Caco-2 (cell line): Measurements from ENCODE around the gene VAX1. TPM values are rescaled to one million over a fixed set of nuclear protein-coding genes. Genes with fewer than 3 reads are reported as not detected.

Experiments used
- BruUV-seq: library from RNA; stranded (reverse); fragments of 400-500 nt; replicated peaks from 2 replicates; lab custom pipeline; 2021; lab: Mats Ljungman, UMichigan
- CTCF ChIA-PET: fragments of 300-600 bp; sonication (Branson Sonifier 250); formaldehyde crosslinking; loops from one replicate; lab custom pipeline; 2022; ENCODE audit warnings: antibody characterized with exemption; lab: Charles Lee
- POLR2A ChIA-PET: fragments of 300-600 bp; sonication (Branson Sonifier 250); formaldehyde crosslinking; loops from one replicate; lab custom pipeline; 2022; ENCODE audit warnings: antibody characterized with exemption; lab: Charles Lee
- DNase-seq, 2 experiments: peaks; one replicate each; pipeline versions ENCODE4 v3.0.0 to v3.0.0-alpha.2; 2020 to 2022
- H3K27me3 ChIP-seq: replicated peaks from 2 replicates; pipeline ENCODE4 v1.6.0; 2011; ENCODE audit warnings: low read length; ENCODE audit not compliant: control insufficient read depth, insufficient read depth
- H3K36me3 ChIP-seq: 2 replicates; pipeline ENCODE4 v1.5.1; 2011; ENCODE audit warnings: low read length; ENCODE audit not compliant: control insufficient read depth, insufficient read depth
- H3K4me1 ChIP-seq: fragments of 250-450 bp; sonication (Bioruptor Pico); 2 replicates; pipeline ENCODE4 v1.5.1; 2020; ENCODE audit warnings: mild to moderate bottlenecking
- H3K4me3 ChIP-seq: 2 replicates; pipeline ENCODE4 v1.5.1; 2011; ENCODE audit warnings: low read depth, mild to moderate bottlenecking, control low read depth, low read length
- H3K9me3 ChIP-seq: fragments of 250-450 bp; sonication (Bioruptor Pico); 2 replicates; pipeline ENCODE4 v1.5.1; 2020; ENCODE audit warnings: mild to moderate bottlenecking, moderate library complexity
- H3K27ac Mint-ChIP-seq: one replicate; pipeline ENCODE4 v1.8.0; 2022; ENCODE audit warnings: mixed read lengths; ENCODE audit not compliant: unreplicated experiment
- H3K27me3 Mint-ChIP-seq: one replicate; pipeline ENCODE4 v1.8.0; 2022; ENCODE audit warnings: mixed read lengths; ENCODE audit not compliant: insufficient read depth, unreplicated experiment
- H3K36me3 Mint-ChIP-seq: one replicate; pipeline ENCODE4 v1.8.0; 2022; ENCODE audit warnings: mild to moderate bottlenecking, mixed read lengths; ENCODE audit not compliant: insufficient read depth, unreplicated experiment
- H3K4me1 Mint-ChIP-seq: one replicate; pipeline ENCODE4 v1.8.0; 2022; ENCODE audit warnings: low read depth, mixed read lengths; ENCODE audit not compliant: unreplicated experiment
- H3K4me3 Mint-ChIP-seq: one replicate; pipeline ENCODE4 v1.8.0; 2022; ENCODE audit warnings: mild to moderate bottlenecking, moderate library complexity, mixed read lengths; ENCODE audit not compliant: unreplicated experiment
- H3K9me3 Mint-ChIP-seq: one replicate; pipeline ENCODE4 v1.8.0; 2022; ENCODE audit warnings: mixed read lengths; ENCODE audit not compliant: unreplicated experiment
- intact Hi-C: fragments of 100-400 bp; cut with micrococcal nuclease; formaldehyde crosslinking; loops from one replicate; pipeline ENCODE4 v1.10.0; 2022; ENCODE audit not compliant: unreplicated experiment
- total RNA-seq: library from RNA; stranded (reverse); gene quantifications from 2 replicates; pipeline ENCODE4 v1.2.3, GENCODE V29; 2022
- TF ChIP-seq, protein P1 (sequence below), 2 experiments: fragments of 200-600 bp in 1 of 2; IDR thresholded peaks; 1 replicate in 1 of 2; 2 replicates in 1 of 2; pipeline versions ENCODE4 v1.5.1 to v1.8.0; 2011 to 2022; ENCODE audit warnings: antibody characterized with exemption in 1 of 2, control low read depth in 1 of 2, inconsistent platforms in 1 of 2, low read depth in 1 of 2, low read length in 1 of 2, mild to moderate bottlenecking in 1 of 2, moderate library complexity in 1 of 2; ENCODE audit not compliant: insufficient read depth in 1 of 2, severe bottlenecking in 1 of 2, unreplicated experiment in 1 of 2

Gene VAX1
- total RNA-seq, 1 experiment from 2014 or later, result not detected

DNA sequence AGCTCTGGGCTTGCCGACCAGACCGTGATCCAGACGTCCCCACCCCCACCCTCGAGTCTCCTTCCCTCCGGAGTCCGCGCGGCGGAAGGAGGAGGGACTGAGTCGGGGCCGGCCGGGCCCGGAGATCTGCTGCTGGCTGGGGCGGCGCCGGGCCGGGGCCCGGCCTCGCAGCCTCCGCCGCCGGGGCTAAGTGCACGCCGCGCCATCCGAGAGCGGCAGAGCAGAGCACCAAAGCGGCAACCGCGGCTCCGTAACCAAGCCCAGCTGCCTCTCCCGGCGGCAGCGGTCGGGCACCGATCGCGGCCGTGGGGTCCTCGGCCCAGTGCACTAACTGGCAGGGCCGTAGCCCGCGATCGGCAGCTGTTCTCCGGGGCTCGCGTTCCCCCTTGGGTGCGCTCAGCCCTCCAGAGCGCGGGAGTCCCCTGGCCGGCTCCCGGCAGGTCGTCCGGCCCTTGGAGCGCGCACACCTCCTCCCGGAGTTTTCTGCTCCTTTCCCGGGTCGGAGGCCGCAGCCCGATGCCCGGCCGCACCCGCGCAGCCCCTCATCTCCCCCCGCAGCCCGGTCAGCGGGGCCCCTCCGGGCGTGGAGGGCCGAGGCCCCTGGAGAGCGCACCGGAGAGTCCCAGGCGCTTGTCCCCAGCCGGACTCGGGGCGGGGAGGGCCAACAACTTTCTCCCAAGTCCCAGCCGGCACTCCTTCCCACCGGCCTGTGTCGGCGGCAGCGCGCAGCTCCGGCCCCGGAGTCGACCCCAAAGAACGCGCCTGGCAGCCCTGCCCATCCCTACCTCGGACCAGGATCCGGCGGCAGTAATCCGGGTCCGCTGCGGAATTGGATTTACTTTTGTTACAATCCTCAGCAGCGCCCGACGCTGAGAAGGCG, 799 bp downstream of the VAX1 start:
- Mint-ChIP-seq H3K9me3 (no peaks in the 10 kb centered on the region), H3K36me3 (no peaks in the 10 kb centered on the region), H3K27ac (no peak overlapping the region), H3K4me1 (no peaks in the 10 kb centered on the region), H3K4me3 (peak overlapping the region; percentile 74), H3K27me3 (peaks cover 27% of the 10 kb centered on the region)
- Histone ChIP-seq H3K4me1 (no peaks in the 10 kb centered on the region), H3K4me3 (peak overlapping the region; percentile 37), H3K27me3 (no peaks in the 10 kb centered on the region; the same call in none of the 2 replicates), H3K36me3 (no peaks in the 10 kb centered on the region), H3K9me3 (no peaks in the 10 kb centered on the region)
- intact Hi-C loops, result no loop called here
- ChIA-PET CTCF (no interaction called here), POLR2A (no interaction called here)
- BruUV-seq, result no TSS peak
- TF ChIP-seq, protein P1, sequence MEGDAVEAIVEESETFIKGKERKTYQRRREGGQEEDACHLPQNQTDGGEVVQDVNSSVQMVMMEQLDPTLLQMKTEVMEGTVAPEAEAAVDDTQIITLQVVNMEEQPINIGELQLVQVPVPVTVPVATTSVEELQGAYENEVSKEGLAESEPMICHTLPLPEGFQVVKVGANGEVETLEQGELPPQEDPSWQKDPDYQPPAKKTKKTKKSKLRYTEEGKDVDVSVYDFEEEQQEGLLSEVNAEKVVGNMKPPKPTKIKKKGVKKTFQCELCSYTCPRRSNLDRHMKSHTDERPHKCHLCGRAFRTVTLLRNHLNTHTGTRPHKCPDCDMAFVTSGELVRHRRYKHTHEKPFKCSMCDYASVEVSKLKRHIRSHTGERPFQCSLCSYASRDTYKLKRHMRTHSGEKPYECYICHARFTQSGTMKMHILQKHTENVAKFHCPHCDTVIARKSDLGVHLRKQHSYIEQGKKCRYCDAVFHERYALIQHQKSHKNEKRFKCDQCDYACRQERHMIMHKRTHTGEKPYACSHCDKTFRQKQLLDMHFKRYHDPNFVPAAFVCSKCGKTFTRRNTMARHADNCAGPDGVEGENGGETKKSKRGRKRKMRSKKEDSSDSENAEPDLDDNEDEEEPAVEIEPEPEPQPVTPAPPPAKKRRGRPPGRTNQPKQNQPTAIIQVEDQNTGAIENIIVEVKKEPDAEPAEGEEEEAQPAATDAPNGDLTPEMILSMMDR (IDR thresholded peaks at IDR 0.05; ENCODE audit: insufficient read depth in 1 of 2, low read depth in 1 of 2, low read length in 1 of 2, severe bottlenecking in 1 of 2, unreplicated experiment in 1 of 2), result no peak
- peak in 1 of 2 experiments; percentile 42 for DNase-seq

DNA sequence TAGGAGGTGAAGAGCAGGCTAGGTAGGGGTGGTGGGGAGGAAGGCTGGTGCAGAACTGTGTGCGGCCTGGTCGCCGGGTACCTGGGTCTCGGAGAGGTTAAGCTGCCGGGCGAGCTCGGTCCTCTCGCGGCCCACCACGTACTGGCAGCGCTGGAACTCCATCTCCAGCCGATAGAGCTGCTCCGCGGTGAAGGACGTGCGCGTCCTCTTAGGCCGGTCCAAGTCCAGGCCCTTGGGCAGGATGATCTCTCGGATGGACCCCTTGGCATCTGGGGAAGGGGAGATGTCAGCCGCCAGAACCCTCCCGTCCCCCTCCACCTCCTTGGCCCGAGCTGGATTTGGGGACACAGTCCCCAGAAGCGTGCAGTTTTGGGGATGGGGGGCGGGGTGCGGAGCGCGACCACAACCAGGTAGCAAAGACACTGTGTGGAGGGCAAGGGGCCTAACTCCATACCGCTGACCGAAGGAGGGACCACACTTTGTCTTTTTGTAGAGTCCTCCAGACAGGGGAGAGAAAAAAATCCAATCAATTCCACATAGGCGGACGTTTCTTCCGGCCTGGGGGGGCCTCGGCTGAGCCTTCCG, 1.6 kb downstream of the VAX1 start:
- ChIA-PET CTCF (no interaction called here), POLR2A (no interaction called here)
- Histone ChIP-seq H3K4me1 (peaks cover 3% of the 10 kb centered on the region; the same call in 1 of the 2 replicates), H3K36me3 (no peaks in the 10 kb centered on the region), H3K9me3 (no peaks in the 10 kb centered on the region), H3K27me3 (no peaks in the 10 kb centered on the region; the same call in none of the 2 replicates), H3K4me3 (no peak overlapping the region; the same call in 1 of the 2 replicates)
- no TSS peak for BruUV-seq
- H3K4me3 Mint-ChIP-seq, result peak overlapping the region; percentile 30
- no peaks in the 10 kb centered on the region for H3K9me3 Mint-ChIP-seq
- DNase-seq, result no peak
- TF ChIP-seq, protein P1 (IDR thresholded peaks at IDR 0.05; ENCODE audit: insufficient read depth in 1 of 2, low read depth in 1 of 2, low read length in 1 of 2, severe bottlenecking in 1 of 2, unreplicated experiment in 1 of 2), result no peak
- H3K27me3 Mint-ChIP-seq, result peaks cover 20% of the 10 kb centered on the region
- no peaks in the 10 kb centered on the region for H3K4me1 Mint-ChIP-seq
- H3K27ac Mint-ChIP-seq, result no peak overlapping the region
- no peaks in the 10 kb centered on the region for H3K36me3 Mint-ChIP-seq
- intact Hi-C loops, result no loop called here

DNA sequence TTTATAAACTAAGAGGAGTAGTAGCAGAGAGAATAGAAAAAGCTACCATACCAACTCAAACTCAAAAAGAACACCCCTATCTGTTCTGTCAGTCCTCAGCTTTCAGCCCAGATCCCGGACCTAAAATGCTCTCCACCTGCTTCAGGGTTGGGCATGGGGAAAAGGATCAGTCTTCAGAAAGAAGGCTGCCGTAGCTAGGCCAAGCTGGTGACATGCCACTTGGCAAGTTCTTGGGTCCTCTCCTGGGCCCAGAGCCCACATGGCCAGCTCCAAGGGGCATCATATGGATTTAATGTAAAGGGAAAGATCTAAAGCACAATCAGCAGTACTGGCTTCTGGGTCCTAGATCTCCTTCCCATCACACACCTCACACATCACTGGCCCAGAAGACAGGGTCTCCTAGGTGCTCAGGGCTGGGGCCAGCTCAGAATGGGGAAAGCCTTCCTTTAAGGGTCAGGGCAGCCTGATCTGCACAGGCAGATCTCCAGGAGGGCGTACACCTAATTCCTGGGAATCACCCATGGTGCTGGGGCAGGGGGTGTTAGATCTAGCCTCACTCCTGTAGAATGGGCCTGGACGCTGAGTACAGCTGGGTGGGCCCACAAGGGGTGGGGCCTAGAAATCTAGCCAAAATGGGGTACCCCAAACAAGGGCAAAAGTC, 2.5 kb downstream of the VAX1 start:
- Histone ChIP-seq H3K4me1 (peaks cover 6% of the 10 kb centered on the region; the same call in 1 of the 2 replicates), H3K4me3 (no peak overlapping the region), H3K36me3 (no peaks in the 10 kb centered on the region), H3K27me3 (no peaks in the 10 kb centered on the region; the same call in none of the 2 replicates), H3K9me3 (no peaks in the 10 kb centered on the region)
- no peak for DNase-seq
- H3K9me3 Mint-ChIP-seq, result no peaks in the 10 kb centered on the region
- TF ChIP-seq, protein P1 (IDR thresholded peaks at IDR 0.05; ENCODE audit: insufficient read depth in 1 of 2, low read depth in 1 of 2, low read length in 1 of 2, severe bottlenecking in 1 of 2, unreplicated experiment in 1 of 2), result no peak
- H3K36me3 Mint-ChIP-seq, result no peaks in the 10 kb centered on the region
- H3K4me3 Mint-ChIP-seq, result peak overlapping the region; percentile 30
- CTCF ChIA-PET, result interaction anchor here (0.7 kb wide), 1 partner anchor 39 kb away, joined by 4 read pairs; no protein-coding TSS in a partner anchor
- H3K27me3 Mint-ChIP-seq, result peaks cover 24% of the 10 kb centered on the region
- POLR2A ChIA-PET, result no interaction called here
- peaks cover 7% of the 10 kb centered on the region for H3K4me1 Mint-ChIP-seq
- intact Hi-C loops, result no loop called here
- BruUV-seq, result no TSS peak
- H3K27ac Mint-ChIP-seq, result no peak overlapping the region
